HG02981 (cell line): ENCODE results near the gene BMP6.
"Not testable (repeated sequence)": the region's sequence is repeated elsewhere in the genome, so short reads cannot be mapped to it uniquely, and the experiment has no call there.

Experiments used
- ATAC-seq: cut with Tn5 transposase; IDR thresholded peaks from one replicate; pipeline ENCODE4 v1.9.1; 2021; ENCODE audit warnings: mild to moderate bottlenecking, moderate library complexity; ENCODE audit not compliant: unreplicated experiment

The BMP6 gene

DNA sequence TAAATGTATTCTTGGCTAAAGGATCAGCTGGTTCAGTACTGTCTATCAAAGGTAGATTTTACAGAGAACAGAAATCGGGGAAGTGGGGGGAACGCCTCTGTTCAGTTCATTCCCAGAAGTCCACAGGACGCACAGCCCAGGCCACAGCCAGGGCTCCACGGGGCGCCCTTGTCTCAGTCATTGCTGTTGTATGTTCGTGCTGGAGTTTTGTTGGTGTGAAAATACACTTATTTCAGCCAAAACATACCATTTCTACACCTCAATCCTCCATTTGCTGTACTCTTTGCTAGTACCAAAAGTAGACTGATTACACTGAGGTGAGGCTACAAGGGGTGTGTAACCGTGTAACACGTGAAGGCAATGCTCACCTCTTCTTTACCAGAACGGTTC lies 154.8 kb downstream of the BMP6 start:
- ATAC-seq: no peak

DNA sequence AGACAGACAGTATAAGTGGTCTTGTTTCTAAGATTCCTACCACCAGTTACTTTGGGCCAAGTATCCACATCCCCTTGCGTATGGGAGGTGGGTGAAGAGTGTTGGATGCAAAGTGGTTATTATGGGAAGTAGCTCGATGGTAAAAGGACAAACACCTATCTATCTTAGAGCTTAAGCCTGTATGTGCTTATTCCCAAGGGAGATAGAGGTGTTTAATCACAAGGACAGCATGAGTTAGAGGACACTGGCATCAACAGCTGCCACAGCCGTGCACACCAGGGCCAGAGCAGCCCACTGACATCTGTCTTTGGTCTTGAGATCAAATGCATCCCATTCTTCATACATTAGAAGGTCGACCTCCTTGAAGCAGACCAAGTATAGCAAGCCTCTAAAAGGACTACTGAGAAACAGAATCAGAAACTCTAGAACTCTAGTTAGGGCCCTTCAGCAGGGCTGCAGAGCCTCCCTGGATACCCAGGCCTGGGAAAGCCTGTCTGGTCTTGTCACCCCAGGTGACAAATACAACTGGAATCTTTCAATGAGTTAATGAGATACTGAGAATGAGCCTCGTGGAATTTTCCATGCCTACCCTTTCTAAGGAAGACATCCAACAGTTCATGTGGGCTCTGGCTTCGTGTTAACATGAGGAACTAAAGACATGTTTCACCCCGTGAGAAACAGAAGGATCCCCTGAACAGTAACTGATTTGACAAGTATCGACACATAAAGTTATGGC lies 156.0 kb downstream of the BMP6 start:
- ATAC-seq: no peak

DNA sequence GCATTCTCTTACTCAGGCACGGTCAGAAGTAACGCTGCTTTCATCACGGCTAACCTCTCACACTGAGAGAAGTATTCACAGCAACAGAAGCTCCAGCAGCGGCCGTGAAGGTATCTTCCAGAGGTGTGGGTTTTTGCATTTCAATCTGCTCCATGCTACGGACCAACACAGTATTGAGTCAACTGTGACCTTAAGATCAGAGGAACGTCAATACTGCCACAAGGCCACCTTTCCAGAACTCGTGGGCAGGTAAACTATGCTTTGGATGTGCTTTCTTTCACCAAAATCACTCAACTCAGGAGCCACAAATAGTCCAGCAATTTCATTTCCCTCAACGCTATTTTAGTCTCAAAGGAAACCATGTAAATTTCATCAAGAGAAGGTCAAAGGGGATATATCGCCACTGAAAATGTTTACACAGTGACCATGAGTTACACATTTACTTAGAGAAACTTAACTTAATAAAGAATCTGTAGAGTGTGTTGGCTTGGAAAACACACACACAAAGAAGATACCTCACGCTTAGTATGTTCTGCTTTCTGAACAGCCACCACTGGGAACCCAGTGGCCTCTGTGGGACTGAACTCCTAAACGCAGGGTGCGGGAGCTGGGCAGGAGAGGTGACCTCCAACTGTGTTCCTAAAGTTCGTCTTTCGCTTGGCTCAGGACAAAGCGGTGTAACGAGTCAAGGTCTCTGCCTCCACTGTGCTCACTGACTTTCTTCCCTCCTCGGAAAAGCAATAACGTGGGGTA lies 156.8 kb downstream of the BMP6 start:
- no peak for ATAC-seq

DNA sequence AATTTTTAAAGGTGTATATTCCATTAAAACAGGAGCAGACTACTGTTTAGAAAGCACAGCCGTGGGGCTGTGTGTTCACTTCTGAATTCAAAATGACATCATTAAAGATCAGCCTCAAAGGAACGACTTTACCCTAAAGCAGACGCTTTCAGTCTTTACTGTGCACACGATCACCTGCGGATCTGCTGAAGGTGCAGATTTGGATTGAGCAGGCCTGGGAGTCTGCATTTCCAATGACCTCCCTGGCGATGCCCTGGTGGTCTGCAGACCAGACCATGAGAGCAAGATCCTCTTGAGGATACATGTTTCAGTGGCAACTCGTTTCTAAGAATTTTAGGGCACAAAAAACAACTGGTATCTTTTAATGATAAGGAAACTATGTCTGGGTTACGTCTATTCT lies 157.5 kb downstream of the BMP6 start:
- no peak for ATAC-seq

DNA sequence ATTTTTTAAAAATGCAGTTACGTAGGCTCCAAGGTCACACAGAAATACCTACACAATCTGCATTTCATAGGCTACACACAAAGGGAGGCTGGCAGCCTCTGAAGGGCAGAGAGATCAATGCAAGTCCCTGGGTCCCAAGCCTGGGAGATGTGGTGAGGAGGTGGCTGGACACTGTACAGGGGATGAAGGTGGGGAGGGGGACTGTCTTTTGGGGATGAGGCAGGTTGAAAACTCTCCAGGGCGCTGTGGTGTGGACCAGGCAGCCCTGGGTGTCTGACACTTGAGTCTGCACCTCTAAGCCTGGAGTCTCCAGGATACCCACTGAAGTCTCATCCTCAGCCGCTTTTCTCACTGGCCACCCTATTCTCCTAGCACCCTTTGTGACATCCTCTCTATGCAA lies 160.2 kb downstream of the BMP6 start:
- no peak for ATAC-seq

DNA sequence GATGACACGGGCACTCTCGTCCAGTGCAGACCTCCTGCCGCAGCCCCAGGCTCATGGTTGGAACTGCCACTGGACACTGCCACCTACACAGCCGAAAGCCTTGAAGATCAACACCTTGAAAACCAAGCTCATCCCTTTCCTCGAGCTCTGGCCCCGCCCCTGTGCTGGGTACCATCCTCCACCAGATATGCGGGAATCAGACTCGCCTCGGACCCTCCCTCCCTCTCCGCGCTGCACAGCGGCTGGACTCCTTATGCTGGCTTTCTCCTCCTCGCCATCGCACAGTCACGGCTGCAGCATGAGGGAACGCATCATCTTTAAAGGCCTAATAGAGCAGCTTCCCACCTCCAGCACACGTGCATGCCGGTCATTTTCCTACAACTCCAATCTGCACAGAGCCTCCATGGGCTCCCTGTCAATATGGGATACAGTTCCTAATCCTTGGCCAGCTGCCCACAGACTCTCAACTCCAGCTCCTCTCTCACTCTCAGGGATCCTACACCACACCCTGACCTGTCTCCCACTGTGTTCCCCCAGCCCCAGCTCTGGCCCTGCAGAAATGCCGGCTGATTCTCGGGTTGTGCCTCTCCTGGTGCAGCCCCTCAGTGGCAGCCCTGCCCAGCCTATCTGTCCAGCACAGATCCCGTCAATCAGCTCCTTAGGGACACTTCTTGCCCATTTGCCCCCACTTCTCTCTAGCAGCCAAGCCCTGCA lies 161.5 kb downstream of the BMP6 start:
- ATAC-seq: no peak

DNA sequence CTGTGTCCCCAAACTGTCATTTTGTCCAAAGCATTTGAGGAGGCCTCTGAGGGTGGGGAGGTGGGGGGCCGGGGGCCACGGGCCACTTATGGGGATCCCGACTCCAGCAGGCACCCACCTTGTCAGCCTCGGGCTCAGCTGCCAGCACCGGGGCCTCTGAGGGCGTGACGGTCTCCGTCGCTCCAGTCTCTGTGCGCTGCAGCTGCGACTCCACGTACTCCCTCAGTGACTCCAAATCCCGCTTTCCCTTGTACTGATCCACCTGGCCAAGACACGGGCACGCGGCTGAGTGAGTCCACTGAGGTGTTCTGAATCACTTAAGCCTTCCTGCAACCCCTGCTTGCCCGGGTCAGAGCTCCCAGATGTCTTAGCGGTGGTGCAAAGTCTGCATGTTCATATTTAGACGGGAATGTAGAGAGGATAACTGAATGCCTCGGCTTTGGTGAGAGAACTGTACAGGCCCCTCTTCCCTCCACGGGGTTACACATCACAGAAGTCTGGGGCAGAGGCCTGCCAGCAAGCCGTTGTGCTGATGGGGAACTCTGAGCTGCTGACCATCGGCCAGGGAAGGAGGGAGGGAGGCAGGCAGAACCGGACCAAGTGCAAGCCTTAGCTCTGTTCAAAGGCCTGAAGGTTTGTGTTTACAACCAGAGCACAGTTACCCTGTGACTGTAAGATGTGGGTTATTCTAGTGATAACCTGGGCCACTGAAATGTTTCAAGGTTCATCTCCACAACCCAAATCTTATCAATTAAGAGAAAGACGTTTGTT lies 162.9 kb downstream of the BMP6 start:
- no peak for ATAC-seq

DNA sequence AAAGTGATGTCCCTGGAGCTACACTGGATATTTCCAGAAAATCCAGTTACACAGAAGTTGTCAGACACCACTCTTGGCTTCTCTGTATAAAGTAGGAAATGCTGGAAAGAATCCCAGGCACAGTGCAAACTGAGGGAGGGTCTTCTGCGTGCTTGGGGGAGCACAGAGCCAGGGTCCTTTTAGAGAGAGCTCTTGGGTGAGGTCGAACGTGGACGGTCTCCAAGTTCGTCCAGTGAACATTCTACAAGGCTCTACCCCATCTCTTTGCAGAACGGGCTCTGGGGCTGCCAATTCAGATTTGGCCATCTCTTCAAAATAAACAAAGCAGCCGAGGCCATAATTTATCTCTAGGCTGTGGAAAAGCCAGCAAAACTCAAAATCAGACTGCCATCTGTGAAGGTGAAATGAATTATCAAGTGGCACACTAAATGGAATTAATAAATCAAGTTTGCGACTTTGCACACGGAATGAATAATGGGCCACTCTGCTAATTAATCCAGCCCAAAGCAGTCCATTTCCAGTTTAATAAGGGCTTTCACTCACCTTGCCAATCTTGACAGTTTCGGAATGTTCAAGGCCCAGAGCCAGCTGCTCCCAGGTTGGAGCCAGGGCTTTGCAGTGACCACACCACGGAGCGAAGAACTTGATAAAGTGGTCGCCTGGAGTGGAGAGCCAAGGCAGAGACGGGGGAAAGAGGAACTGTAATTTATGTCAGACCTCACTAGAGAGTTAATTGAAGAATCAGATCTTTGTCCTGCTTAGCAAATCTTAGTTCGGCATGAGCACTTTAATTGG lies 165.4 kb downstream of the BMP6 start:
- no peak for ATAC-seq

DNA sequence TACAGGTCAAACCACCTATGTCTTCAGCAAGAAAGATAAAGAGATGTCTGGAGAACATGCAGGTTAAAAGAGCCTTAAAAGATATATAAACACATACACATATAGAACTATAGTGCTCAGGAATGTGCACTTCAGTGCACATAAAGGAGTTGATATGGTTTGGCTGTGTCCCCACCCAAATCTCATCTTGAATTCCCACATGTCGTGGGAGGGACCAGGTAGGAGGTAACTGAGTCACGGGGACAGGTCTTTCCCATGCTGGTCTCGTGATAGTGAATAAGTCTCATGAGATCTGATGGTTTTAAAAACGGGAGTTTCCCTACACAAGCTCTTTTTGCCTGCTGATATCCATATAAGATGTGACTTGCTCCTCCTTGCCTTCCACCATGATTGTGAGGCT lies 166.5 kb downstream of the BMP6 start:
- ATAC-seq: not testable (repeated sequence)

DNA sequence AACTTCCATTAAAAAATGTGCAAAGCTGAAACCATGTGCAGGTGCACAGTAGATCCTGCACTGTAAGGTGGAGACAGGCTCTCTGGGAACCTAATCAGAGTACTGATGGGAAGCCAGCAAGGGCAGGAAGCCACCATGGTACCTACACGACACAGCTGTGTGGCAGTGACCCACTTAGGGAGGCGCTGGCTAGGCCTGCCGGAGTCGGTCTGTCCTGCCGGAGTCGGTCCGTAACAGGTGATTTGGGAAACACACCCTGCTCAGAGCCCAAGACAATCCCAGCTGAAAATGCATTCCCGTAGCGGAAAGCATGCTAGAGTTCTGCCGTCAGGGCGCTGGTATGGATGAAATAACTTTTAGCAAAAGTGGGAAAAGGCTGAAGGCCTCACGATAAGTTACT lies 167.4 kb downstream of the BMP6 start:
- no peak for ATAC-seq

DNA sequence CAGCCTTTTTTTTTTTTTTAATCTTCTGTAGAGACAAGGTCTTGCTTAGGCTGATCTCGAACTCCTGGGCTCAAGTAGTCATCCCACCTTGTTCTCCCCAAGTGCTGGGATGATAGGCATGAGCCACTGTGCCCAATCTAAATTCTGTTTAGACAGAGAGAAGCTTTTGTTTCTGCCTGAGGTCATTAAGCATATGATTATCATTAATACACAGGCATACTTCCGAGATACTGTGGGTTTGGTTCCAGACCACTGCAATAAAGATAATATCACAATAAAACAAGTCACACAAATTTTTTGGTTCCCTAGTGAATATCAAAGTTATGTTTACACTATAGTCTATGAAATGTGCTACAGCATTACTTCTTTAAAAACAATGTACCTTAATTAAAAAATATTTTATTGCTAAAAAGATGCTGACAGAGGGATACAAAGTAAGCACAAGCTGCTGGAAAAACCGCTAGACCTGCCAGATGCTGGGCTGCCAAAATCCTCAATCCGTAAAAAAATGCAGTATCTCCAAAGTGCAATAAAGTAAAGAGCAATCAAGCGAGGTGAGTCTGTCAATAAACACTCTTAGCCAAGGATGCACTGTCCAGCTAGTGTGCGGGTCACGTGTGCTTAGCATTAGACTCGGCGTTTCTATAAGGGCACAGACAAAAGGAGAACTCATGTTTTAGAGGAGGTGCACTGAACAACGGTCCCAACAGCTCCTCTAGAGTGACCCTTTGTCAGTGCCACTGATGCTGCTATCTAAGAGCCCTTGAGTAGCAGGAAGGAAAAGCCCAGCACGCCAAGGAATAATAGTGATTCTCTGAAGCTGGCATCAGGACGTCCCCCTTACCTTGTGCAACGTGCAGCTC lies 168.6 kb downstream of the BMP6 start:
- no peak for ATAC-seq

DNA sequence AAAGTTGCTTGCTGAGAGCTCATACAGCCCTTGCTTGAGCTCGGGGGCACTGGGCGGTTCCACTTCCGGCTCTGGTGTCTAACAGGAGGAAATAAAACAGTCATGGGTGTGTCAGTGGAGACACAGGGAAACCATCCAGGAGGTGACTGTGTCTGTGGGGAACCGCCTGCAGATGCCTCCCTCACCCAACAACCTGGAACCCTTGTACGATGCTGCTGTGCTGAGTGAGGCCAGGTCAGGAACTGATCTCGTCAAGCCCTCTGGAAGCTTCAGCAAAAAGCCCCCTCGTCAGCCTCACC lies 169.2 kb downstream of the BMP6 start:
- no peak for ATAC-seq

DNA sequence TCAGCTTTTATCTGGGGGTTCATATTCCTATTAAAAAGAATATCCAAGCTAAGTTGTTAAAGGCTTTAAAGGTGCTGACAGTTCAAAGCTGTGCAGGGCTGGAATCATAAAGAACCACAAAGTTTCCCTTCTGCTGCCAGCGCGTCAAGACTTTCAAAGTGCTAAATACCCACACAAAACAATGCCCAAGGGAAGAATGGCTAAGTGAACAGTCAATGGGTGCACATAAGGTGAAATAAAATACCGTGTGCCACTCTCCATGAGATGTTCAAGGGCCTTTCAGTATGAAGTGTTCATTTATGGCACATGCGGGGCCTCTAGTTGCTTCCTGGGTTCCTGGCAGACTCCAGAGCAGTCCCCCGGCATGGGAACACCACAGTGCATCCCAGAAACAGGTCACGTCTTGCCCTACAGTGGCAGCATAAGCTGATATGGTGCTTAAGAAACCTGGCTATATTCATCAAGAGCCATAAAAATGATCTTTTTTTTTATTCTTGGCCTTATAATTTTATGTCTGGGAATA lies 170.6 kb downstream of the BMP6 start:
- ATAC-seq: no peak

DNA sequence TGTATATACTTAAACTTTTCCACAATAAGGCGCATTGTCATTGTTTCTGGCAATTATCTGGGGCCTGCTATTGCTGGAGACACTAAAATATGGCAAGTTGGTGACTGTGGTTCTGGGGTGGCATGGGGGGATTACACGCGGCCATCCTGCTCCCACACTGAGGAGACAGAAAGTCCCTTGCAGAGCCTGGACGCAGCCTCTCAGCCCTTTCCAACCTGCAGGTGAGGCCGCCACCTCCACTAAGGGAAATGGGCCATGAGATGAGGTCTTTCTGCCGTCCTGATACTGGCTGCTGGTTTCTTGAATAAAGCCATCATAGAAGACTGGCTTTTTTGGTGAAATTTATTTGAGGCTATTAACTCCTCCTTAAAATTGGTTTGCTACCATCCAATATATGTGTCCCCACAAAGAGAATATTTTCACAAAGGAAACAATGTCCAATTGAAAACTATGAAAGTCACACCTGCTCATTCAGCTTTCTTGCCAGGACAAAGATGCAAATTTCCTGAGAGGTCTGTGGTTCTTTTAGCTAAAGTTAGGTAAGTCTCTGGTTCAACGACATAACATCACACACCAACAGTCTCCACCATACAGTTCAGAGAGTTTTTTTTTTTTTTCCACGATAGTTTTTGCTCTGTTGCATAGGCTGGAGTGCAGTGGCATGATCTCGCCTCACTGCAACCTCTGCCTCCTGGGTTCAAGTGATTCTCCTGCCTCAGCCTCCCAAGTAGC lies 171.7 kb downstream of the BMP6 start:
- ATAC-seq: peak; percentile 41

DNA sequence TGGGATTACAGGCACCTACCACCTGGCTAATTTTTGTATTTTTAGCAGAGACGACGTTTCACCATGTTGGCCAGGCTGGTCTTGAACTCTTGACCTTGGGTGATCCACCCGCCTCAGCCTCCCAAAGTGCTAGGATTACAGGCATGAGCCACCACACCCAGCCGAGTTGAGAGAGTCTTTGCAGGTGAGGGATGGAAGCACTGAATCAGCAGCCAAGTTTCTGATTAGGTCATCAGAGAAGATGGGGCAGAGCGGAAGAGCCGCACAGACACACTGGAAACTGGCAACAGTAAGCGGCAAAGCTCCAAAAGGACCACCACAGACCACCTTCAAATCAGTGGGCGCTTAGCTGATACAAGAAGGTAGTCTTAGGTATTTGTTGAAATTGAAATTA lies 172.3 kb downstream of the BMP6 start:
- not testable (repeated sequence) for ATAC-seq

DNA sequence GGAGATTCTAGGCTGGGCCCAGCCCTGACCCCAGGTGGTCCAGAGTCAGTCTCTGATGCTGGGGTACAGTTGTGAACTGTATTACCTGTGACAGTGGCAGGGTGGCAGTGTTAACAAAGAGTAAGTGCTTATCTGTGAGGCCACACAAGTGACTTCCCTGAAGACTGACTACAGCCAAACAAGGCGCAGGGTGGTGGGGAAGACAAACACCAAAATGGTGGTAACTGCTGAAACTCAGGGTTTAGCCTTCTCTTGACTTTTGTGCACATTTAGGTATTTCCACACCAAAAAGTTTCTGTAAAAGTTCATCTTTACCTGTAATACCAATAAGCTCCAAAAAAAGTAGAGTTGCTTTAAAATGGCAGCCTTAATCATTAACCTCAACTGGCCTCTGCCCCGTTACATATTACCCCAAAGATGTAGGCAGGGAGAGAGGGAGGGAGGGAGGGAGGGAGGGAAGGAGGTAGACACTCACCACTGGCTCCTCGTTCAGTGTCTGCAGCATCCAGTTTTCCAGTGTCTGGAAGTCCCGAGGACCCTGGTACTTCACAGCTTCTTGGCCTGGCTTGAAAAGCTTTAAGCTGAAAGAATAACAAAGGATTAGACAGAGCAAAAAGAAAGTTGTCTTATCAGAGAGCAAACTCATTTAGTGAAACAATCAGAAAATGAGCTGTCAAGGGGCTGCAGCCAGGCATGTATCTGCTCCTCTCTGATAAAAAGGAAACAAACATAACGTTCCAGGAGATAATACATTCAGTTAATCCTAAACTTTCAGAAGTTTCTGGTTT lies 173.4 kb downstream of the BMP6 start:
- peak; percentile 50 for ATAC-seq

DNA sequence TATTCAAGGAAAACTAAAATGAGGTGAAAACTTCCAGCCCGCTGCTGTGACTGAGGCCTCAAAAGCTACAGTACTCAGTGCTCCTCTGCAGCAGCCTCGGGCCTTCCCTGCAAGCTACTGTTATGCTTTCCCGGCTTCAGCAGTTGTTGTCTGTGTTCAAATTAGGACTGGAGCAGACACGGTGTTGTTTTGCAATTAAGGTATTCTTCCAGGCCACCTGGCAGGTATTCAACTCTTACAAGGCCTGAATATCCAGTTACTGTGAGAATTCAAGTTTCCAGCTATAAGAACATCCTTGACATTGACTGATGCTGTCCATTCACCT lies 174.0 kb downstream of the BMP6 start:
- no peak for ATAC-seq

DNA sequence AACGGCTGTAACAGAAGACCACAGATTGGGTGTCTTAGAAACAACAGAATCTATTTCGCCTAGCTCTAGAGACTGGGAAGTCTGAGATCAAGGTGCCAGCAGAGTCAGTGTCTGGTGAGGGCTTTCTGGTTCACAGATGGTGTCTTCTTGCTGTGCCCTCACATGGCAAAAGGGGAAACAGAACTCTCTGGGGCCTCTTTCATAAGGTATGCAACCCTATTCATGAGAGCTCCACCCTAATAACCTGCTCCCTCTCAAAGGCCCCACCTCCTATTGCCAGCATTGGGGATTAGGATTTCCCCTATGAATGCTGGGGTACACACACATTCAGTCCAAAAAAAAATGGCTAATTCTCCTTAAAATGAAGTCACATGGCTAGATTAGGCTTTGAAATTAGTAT lies 174.7 kb downstream of the BMP6 start:
- no peak for ATAC-seq
